Mononuclear cell (primary cell): ENCODE measurements around the gene STARD10. TPM values are rescaled to one million over a fixed set of nuclear protein-coding genes. Genes with fewer than 3 reads are reported as not detected.
"Not testable (repeated sequence)": the region's sequence is repeated elsewhere in the genome, so short reads cannot be mapped to it uniquely, and the experiment has no call there.

Experiments used
- H3K27me3 ChIP-seq: 2 replicates; pipeline ENCODE4 v1.6.0; 2011; ENCODE audit warnings: low read length, control low read depth; ENCODE audit not compliant: insufficient read depth
- H3K4me1 ChIP-seq: 2 replicates; pipeline ENCODE4 v1.5.1; 2011; ENCODE audit warnings: mild to moderate bottlenecking, low read length, control low read depth; ENCODE audit not compliant: insufficient read depth
- H3K4me3 ChIP-seq: 2 replicates; pipeline ENCODE4 v1.5.1; 2011; ENCODE audit warnings: mild to moderate bottlenecking, low read length, moderate library complexity
- H3K9me3 ChIP-seq: 2 replicates; pipeline ENCODE4 v1.5.1; 2011; ENCODE audit warnings: low read depth, mild to moderate bottlenecking, control low read depth, low read length
- total RNA-seq: library from RNA; depleted of rRNA; stranded (reverse); fragments of >200 nt; gene quantifications from one replicate; pipeline ENCODE4 v1.2.3, GENCODE V29; 2012

STARD10 gene
- total RNA-seq, 1 donor, result 10.2 TPM

DNA sequence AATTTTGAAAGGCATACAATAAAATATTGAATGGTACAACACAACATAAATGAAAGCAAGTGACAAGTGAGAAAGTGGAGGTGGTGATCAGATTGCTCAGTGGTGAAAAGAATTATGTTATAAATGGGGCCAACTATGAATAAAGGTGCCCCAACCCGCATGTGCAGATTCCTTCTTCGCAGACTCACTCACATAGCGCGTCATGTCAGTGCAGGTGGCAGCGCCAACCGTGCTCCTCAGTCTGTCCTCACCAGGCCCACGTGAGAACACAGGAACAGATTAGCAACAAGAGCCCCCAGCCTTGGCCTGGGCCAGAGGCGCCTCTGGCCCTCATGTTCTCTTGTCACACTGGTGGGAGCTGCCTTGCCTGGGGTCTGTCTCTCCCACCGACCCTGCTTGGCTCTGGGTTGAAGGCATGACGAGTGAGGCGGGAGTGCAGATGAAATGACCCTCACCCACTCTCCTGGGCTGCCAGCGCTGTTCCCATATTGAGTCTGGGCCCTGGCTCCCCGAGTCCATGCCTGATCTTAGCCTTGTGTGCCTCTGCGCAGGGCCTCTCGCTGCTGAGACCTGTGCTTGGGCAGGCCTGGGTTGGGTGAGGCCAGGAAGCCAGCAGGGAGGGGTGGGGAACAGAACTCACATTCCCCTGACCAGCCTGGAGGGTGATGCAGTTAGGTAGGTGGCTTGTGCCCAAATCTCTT lies 26.7 kb upstream of the STARD10 start:
- Histone ChIP-seq H3K4me1 (peaks cover 45% of the 10 kb centered on the region), H3K27me3 (no peaks in the 10 kb centered on the region), H3K9me3 (no peaks in the 10 kb centered on the region), H3K4me3 (no peak overlapping the region)

GRCh38 chr11:72818971-72819370 lies 25.1 kb upstream of the STARD10 start:
- no peaks in the 10 kb centered on the region for H3K27me3 ChIP-seq
- H3K4me1 ChIP-seq, result peaks cover 45% of the 10 kb centered on the region
- no peaks in the 10 kb centered on the region for H3K9me3 ChIP-seq
- H3K4me3 ChIP-seq, result no peak overlapping the region

GRCh38 chr11:72817966-72818365 lies 24.1 kb upstream of the STARD10 start:
- H3K4me1 ChIP-seq, result peaks cover 50% of the 10 kb centered on the region
- no peak overlapping the region for H3K4me3 ChIP-seq
- H3K9me3 ChIP-seq, result no peaks in the 10 kb centered on the region
- no peaks in the 10 kb centered on the region for H3K27me3 ChIP-seq

DNA sequence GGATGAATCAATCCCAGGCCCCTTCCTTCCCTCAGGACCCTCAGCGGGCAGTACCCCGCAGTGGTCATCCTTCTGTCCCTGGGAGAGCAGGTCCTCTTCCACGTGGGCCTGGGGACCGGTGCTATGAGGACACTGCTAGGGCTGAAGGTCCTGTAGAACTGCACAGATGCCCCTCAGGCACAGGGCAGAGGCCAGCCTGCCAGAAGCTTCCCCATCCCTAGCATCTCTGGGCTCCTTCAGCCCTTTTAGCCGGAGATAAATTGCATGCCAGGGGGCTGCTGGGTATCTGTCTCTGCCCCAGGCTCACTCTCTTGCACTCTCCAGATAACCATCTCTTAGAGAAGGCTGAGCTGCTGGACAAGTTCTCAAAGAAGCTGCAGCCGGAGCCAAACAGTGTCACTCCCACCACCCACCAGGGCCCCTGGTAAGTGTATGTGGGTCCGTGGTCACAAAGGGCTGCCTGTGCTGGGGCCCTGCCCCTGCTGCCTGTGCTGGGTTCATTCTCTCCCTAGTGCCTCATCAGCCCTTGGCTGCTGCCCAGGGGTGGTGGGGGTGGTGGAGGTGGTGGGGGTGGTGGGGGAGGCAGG lies 22.6 kb upstream of the STARD10 start:
- Histone ChIP-seq H3K4me3 (peak overlapping the region; percentile 98), H3K27me3 (no peaks in the 10 kb centered on the region), H3K9me3 (no peaks in the 10 kb centered on the region), H3K4me1 (peaks cover 57% of the 10 kb centered on the region)

DNA sequence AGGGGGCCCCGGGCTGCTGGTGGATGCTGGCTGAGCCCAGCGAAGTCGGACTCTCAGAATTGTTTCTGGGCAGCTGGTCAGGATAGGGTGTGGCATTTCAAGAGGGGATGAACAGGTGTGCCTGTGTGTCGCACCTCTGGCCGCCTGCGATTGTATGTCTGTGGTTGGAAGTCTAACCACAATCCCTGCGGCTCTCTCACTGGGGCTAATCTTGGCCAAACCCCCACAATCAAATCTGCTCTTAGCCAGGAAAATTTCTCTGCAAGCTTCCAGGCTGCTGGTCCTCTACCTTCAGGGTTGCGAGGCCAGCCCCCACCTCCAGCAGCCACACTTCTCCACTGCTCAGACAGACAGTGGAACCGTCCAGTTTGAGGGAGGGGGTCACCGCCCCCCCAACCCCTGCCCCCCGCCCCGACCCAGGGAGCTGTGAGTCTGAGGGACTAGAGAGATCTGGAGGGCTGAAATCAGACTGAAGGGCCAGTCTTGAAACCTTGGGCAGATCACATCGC lies 21.3 kb upstream of the STARD10 start:
- Histone ChIP-seq H3K27me3 (no peaks in the 10 kb centered on the region), H3K9me3 (no peaks in the 10 kb centered on the region), H3K4me3 (peak overlapping the region; percentile 98), H3K4me1 (peaks cover 60% of the 10 kb centered on the region)

DNA sequence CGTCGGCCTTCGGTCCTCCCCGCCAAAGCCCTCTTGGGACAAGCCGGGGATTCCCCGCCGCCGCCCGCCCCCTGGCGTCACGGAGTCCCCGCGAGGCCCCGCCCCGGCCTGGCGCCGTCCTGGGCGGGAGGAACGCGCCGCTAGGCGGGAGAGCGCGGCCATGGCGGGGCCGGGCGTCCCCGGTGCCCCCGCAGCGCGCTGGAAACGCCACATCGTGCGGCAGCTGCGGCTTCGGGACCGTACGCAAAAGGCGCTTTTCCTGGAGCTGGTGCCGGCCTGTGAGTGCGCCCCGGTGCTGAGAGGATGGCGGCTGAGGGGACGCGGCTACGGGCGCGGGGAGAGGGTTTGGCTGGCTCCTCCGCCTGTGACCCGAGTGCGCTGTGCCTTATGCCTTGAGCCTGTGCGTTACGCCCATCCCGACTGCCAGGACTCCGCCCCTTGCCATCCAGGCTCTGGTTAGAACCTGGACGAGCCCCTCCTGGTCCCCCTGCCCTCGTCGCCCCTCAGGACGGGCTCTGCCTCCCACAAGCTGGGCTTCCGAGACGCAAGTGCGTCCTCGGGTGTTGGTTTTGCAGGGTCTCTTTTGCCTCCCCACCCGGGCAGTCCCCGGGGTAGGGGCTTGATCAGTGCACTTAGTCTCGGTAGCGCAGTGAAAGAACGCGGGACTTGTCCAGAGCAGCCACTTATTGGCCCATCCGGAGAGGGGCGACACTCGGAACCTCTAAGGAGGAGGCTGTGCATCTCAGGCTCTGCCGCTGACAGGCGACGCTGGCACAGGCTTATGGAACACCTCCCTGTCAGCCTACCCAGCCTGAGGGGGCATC lies 20.7 kb upstream of the STARD10 start, which contains the start of gene ATG16L2:
TSS of gene ATG16L2 (plus strand) at position 126 of the 824 bp plus-strand sequence. CDS start at position 161, 35 bp downstream.
- Histone ChIP-seq H3K4me3 (peak within 1 kb of the TSS; percentile 98), H3K9me3 (no peaks in the 10 kb centered on the region), H3K27me3 (no peaks in the 10 kb centered on the region), H3K4me1 (peaks cover 66% of the 10 kb centered on the region)

DNA sequence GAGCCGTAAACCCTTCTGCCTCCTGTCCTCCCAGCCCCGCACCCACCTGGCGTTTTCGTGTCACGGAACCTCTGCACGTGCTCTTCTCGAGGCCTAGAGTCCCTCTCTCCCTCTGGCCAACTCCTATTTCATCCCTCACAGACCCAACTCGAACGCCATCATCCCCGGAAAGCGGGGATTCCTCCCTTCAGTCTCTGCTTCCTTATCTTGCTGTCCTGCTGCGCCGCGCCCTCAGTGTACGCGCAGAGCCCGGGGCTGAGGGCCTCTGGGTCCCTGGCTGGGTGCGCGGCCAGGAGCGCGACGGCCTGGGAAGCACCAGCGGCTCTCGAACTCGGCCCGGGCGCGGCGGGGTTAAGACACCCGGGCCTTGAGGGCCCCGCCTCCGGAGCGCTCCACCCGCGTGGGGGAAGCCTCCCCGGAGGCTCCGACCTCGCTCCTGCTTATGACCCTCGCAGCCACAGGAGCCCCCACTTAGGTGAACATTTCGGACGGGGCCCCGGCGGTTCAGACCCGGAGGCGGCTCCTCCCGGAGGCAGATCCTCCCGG lies 20.0 kb upstream of the STARD10 start:
- Histone ChIP-seq H3K4me3 (peak overlapping the region; percentile 98), H3K4me1 (peaks cover 72% of the 10 kb centered on the region), H3K9me3 (no peaks in the 10 kb centered on the region), H3K27me3 (no peaks in the 10 kb centered on the region)

DNA sequence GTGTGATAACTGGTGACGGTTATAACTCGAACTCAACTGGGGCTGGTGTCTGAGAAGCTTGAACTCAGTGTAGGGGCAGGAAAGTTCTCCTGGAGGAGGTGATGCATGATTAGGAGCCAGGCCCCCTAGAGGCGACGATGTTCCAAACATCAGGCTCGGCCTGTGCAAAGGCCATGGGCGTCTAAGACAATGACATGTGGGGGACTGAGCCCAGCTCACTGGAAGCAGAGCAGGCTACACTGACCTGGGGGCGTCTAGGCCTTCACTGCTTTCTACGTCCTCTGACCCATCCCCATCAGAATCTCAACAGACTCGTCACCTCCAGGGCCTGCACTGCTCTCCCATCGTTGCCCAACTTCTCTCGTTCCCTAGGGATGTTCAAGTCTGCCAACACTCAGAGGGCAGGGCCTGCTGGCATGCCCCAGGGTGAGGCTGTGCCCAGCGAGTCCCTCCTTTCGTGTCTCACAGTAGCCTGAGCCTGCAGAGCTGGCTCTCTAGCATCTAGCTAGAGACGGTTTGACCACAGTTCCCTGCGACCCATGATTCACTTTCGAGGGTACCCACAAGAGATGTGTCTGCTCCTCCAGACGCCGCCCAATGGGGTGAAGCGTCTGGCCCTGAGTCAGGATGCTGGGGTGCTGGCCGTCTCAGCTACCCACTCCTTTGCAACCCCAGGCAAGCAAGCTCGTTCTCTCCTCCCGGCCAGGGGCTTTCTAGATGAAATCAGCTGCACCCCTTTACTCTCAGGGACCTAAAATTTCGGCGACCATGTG lies 19.3 kb upstream of the STARD10 start:
- no peaks in the 10 kb centered on the region for H3K27me3 ChIP-seq
- no peaks in the 10 kb centered on the region for H3K9me3 ChIP-seq
- peak overlapping the region; percentile 98 for H3K4me3 ChIP-seq
- H3K4me1 ChIP-seq, result peaks cover 72% of the 10 kb centered on the region

- Histone ChIP-seq H3K9me3 (no peaks in the 10 kb centered on the region), H3K4me3 (peak overlapping the region; percentile 98), H3K4me1 (peaks cover 72% of the 10 kb centered on the region), H3K27me3 (no peaks in the 10 kb centered on the region)
Measured at GRCh38 chr11:72812604-72812966, 18.7 kb upstream of the STARD10 start.

- peaks cover 73% of the 10 kb centered on the region for H3K4me1 ChIP-seq
- not testable (repeated sequence) for H3K9me3 ChIP-seq, H3K27me3 ChIP-seq
- H3K4me3 ChIP-seq, result peak overlapping the region; percentile 98
Measured at GRCh38 chr11:72811686-72812085, 17.8 kb upstream of the STARD10 start.

DNA sequence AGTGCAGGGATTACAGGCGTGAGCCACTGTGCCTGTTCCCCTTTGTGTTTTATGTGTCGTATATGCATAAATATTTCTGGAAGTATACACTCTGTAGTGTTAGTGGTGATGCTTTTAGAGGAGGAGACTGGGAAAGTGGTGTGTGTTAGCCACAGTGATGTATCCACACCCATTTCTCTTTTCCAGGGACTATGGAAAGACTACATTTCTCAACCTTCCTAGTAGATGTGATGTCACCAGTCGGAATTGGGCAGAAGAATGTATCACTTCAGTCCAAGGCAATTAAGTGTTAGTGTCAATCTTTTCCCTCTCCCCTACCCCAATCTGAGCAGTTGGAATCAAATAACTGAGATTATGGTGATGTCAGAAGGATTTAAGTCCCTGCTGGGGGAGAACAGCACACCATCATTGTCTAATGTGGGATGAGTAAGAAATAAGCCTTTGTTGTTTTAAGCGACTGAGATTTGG lies 14.5 kb upstream of the STARD10 start:
- H3K4me1 ChIP-seq, result peaks cover 95% of the 10 kb centered on the region
- H3K27me3 ChIP-seq, result no peaks in the 10 kb centered on the region
- no peaks in the 10 kb centered on the region for H3K9me3 ChIP-seq
- no peak overlapping the region for H3K4me3 ChIP-seq

GRCh38 chr11:72807792-72808191 lies 13.9 kb upstream of the STARD10 start:
- Histone ChIP-seq H3K4me1 (peaks cover 89% of the 10 kb centered on the region), H3K9me3 (no peaks in the 10 kb centered on the region), H3K4me3 (no peak overlapping the region), H3K27me3 (no peaks in the 10 kb centered on the region)

- H3K4me3 ChIP-seq, result no peak overlapping the region
- H3K9me3 ChIP-seq, result no peaks in the 10 kb centered on the region
- peaks cover 85% of the 10 kb centered on the region for H3K4me1 ChIP-seq
- no peaks in the 10 kb centered on the region for H3K27me3 ChIP-seq
Measured at GRCh38 chr11:72807021-72807693, 13.3 kb upstream of the STARD10 start.

DNA sequence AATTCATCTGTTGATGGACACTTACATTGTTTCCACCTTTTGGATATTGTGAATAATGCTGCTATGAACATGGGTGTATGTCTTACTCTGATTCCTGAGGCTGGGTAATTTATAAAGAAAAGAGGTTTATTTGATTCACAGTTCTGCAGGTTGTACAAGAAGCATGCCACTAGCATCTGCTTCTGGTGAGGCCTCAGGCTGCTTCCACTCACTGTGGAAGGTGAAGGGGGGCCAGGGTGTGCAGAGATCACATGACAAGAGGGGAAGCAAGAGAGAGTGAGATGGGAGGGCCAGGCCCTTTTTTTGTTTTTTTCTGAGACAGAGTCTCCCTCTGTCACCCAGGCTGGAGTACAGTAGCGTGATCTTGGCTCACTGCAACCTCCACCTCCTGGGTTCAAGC lies 12.5 kb upstream of the STARD10 start:
- H3K27me3 ChIP-seq, H3K9me3 ChIP-seq, H3K4me3 ChIP-seq: not testable (repeated sequence)
- H3K4me1 ChIP-seq, result peaks cover 78% of the 10 kb centered on the region
